ENCODE measurements around the gene RASA3.

- TF ChIP-seq CTCF (IDR thresholded peaks at IDR 0.05; ENCODE audit: poor library complexity, severe bottlenecking) = no peak
- TF ChIP-seq EZH2 (IDR thresholded peaks at IDR 0.05; ENCODE audit: borderline replicate concordance, insufficient read depth, low read length, poor library complexity, severe bottlenecking) = no peak
- no peak for TF ChIP-seq RAD21 (conservative IDR thresholded peaks at IDR 0.05)
- no peak for TF ChIP-seq POLR2AphosphoS5 (IDR thresholded peaks at IDR 0.05)
- TF ChIP-seq EP300 (conservative IDR thresholded peaks at IDR 0.05; ENCODE audit: poor library complexity, severe bottlenecking) = no peak
Measured at GRCh38 chr13:114142640-114143490, 10.4 kb upstream of the RASA3 start.
